WTC11 (cell line): ENCODE data around the gene RETREG1. TPM values are rescaled to one million over a fixed set of nuclear protein-coding genes. Genes with fewer than 3 reads are reported as not detected.
"Not testable (repeated sequence)": the region's sequence is repeated elsewhere in the genome, so short reads cannot be mapped to it uniquely, and the experiment has no call there.

Experiments
- ATAC-seq: fragments of 200-7000 bp; cut with Tn5 transposase; 2 replicates; pipeline ENCODE4 v1.10.0; 2021; ENCODE audit warnings: mild to moderate bottlenecking, moderate library complexity
- CTCF ChIA-PET: fragments of 300-600 bp; sonication (Branson Sonifier 250); formaldehyde crosslinking; loops from one replicate; lab custom pipeline; 2021; ENCODE audit warnings: antibody characterized with exemption; lab: Charles Lee
- POLR2A ChIA-PET: fragments of 350-600 bp; sonication (Branson Sonifier 250); formaldehyde crosslinking; loops from one replicate; lab custom pipeline; 2021; ENCODE audit warnings: antibody characterized with exemption; lab: Charles Lee
- DNase-seq: peaks from one replicate; pipeline ENCODE4 v3.0.0; 2021; ENCODE audit warnings: low spot score
- H3K27ac Mint-ChIP-seq: 2 replicates; pipeline ENCODE4 v1.8.0; 2021; ENCODE audit warnings: mixed read lengths
- H3K27me3 Mint-ChIP-seq: 2 replicates; pipeline ENCODE4 v1.8.0; 2021; ENCODE audit warnings: low read depth, mild to moderate bottlenecking, moderate library complexity, mixed read lengths
- H3K36me3 Mint-ChIP-seq: 2 replicates; pipeline ENCODE4 v1.8.0; 2021; ENCODE audit warnings: mixed read lengths
- H3K4me1 Mint-ChIP-seq: 2 replicates; pipeline ENCODE4 v1.8.0; 2022; ENCODE audit warnings: mixed read lengths
- H3K4me3 Mint-ChIP-seq: 2 replicates; pipeline ENCODE4 v1.8.0; 2021; ENCODE audit warnings: mild to moderate bottlenecking, moderate library complexity, mixed read lengths
- H3K9me3 Mint-ChIP-seq: 2 replicates; pipeline ENCODE4 v1.8.0; 2021; ENCODE audit warnings: mixed read lengths
- CTCF ChIP-seq: fragments of 200-600 bp; IDR thresholded peaks from 2 replicates; pipeline ENCODE4 v1.8.0; 2022; ENCODE audit warnings: antibody characterized with exemption
- ESRRA ChIP-seq: sonication (generic); formaldehyde crosslinking; IDR thresholded peaks from 2 replicates; pipeline ENCODE4 v1.8.1; 2022; ENCODE audit warnings: mild to moderate bottlenecking, missing genetic modification reagents, borderline replicate concordance
- ETV6 ChIP-seq: sonication (generic); formaldehyde crosslinking; IDR thresholded peaks from 2 replicates; pipeline ENCODE4 v1.8.1; 2022; ENCODE audit warnings: mild to moderate bottlenecking, missing genetic modification reagents
- GABPB1 ChIP-seq: sonication (generic); formaldehyde crosslinking; IDR thresholded peaks from 2 replicates; pipeline ENCODE4 v1.8.1; 2023; ENCODE audit warnings: mild to moderate bottlenecking, missing genetic modification reagents
- MYBL2 ChIP-seq: sonication (generic); formaldehyde crosslinking; IDR thresholded peaks from 2 replicates; pipeline ENCODE4 v1.8.1; 2023; ENCODE audit warnings: mild to moderate bottlenecking, moderate library complexity, missing genetic modification reagents
- NFE2L1 ChIP-seq: sonication (generic); formaldehyde crosslinking; IDR thresholded peaks from 2 replicates; pipeline ENCODE4 v1.8.1; 2023; ENCODE audit warnings: missing genetic modification reagents
- OVOL2 ChIP-seq: fragments of 250-450 bp; sonication (Bioruptor Pico); IDR thresholded peaks from 2 replicates; pipeline ENCODE4 v1.9.0; 2021; ENCODE audit warnings: mild to moderate bottlenecking, borderline replicate concordance
- PRDM15 ChIP-seq: sonication (generic); formaldehyde crosslinking; IDR thresholded peaks from 2 replicates; pipeline ENCODE4 v1.8.0; 2022; ENCODE audit warnings: missing genetic modification reagents
- SMAD3 ChIP-seq: sonication (generic); formaldehyde crosslinking; IDR thresholded peaks from 2 replicates; pipeline ENCODE4 v1.8.0; 2022; ENCODE audit warnings: missing genetic modification reagents, mild to moderate bottlenecking, borderline replicate concordance
- ZMAT4 ChIP-seq: fragments of 250-450 bp; sonication (Bioruptor Pico); IDR thresholded peaks from 2 replicates; pipeline ENCODE4 v1.9.0; 2021; ENCODE audit warnings: mild to moderate bottlenecking
- ZNF232 ChIP-seq: sonication (generic); formaldehyde crosslinking; IDR thresholded peaks from 2 replicates; pipeline ENCODE4 v1.8.0; 2022; ENCODE audit warnings: mild to moderate bottlenecking, missing genetic modification reagents
- ZNF425 ChIP-seq: fragments of 250-450 bp; sonication (Bioruptor Pico); conservative IDR thresholded peaks from 2 replicates; pipeline ENCODE4 v1.9.0; 2021; ENCODE audit warnings: mild to moderate bottlenecking
- ZNF671 ChIP-seq: fragments of 250-450 bp; sonication (Bioruptor Pico); IDR thresholded peaks from 2 replicates; pipeline ENCODE4 v1.8.0; 2021; ENCODE audit warnings: mild to moderate bottlenecking
- total RNA-seq: library from RNA; stranded (reverse); gene quantifications from 3 replicates; pipeline ENCODE4 v1.2.3, GENCODE V29; 2021

RETREG1 gene
- total RNA-seq, 1 experiment from 2014 or later = 2.2 TPM

GRCh38 chr5:16547200-16547842 lies 69.5 kb downstream of the RETREG1 start:
- Mint-ChIP-seq H3K4me3 (no peak overlapping the region), H3K27me3 (no peaks in the 10 kb centered on the region), H3K4me1 (no peaks in the 10 kb centered on the region)
- CTCF ChIA-PET = interaction anchor here (1.4 kb wide), 1 partner anchor 12 kb away, joined by 3 read pairs; no protein-coding TSS in a partner anchor
- POLR2A ChIA-PET = no interaction called here
- DNase-seq = no peak
- no peak for TF ChIP-seq ETV6 (CRISPR knock-in tag)
- TF ChIP-seq ESRRA (CRISPR knock-in tag) = no peak
- no peak for TF ChIP-seq MYBL2 (CRISPR knock-in tag)
- no peak for TF ChIP-seq ZNF232 (CRISPR knock-in tag)
- TF ChIP-seq, all 79 proteins: peak for 0
- ATAC-seq = no peak
- Mint-ChIP-seq H3K9me3 (peaks cover 3% of the 10 kb centered on the region; the same call in 1 of the 2 replicates), H3K27ac (no peak overlapping the region), H3K36me3 (no peaks in the 10 kb centered on the region)

- CTCF ChIA-PET = interaction anchor here (1.4 kb wide), 1 partner anchor 13 kb away, joined by 3 read pairs; no protein-coding TSS in a partner anchor
- DNase-seq (no peak), ATAC-seq (no peak)
- no peak overlapping the region for H3K4me3 Mint-ChIP-seq
- TF ChIP-seq ZNF425 (no peak), ZMAT4 (CRISPR knock-in tag) (no peak), GABPB1 (no peak), ESRRA (CRISPR knock-in tag) (no peak)
- H3K27ac Mint-ChIP-seq = no peak overlapping the region
- peaks cover 3% of the 10 kb centered on the region; the same call in 1 of the 2 replicates for H3K9me3 Mint-ChIP-seq
- H3K27me3 Mint-ChIP-seq = no peaks in the 10 kb centered on the region
- POLR2A ChIA-PET = no interaction called here
- no peaks in the 10 kb centered on the region for H3K4me1 Mint-ChIP-seq
- H3K36me3 Mint-ChIP-seq = no peaks in the 10 kb centered on the region
Measured at GRCh38 chr5:16546732-16547131, 70.1 kb downstream of the RETREG1 start.

- Mint-ChIP-seq H3K4me1 (no peaks in the 10 kb centered on the region), H3K36me3 (no peaks in the 10 kb centered on the region), H3K4me3 (no peak overlapping the region), H3K27me3 (no peaks in the 10 kb centered on the region), H3K27ac (no peak overlapping the region), H3K9me3 (no peaks in the 10 kb centered on the region)
- ATAC-seq = no peak
- no peak for DNase-seq
- no peak for TF ChIP-seq CTCF
- TF ChIP-seq OVOL2 (CRISPR knock-in tag) = no peak
- TF ChIP-seq ZNF671 (CRISPR knock-in tag) = no peak
- no peak for TF ChIP-seq PRDM15 (CRISPR knock-in tag)
- no peak for TF ChIP-seq NFE2L1 (CRISPR knock-in tag)
- TF ChIP-seq SMAD3 (CRISPR knock-in tag) = no peak
- CTCF ChIA-PET = interaction anchor here (1.0 to 1.9 kb wide), 6 partner anchors 8 to 199 kb away, joined by 3 to 9 read pairs (median 4); no protein-coding TSS in a partner anchor
- POLR2A ChIA-PET = no interaction called here
Measured at GRCh38 chr5:16544607-16545374, 72.0 kb downstream of the RETREG1 start.

GRCh38 chr5:16543206-16543605 lies 73.6 kb downstream of the RETREG1 start:
- CTCF ChIA-PET = interaction anchor here (0.5 to 0.9 kb wide), 2 partner anchors 16 to 84 kb away, joined by 3 to 4 read pairs; no protein-coding TSS in a partner anchor
- ATAC-seq, H3K9me3 Mint-ChIP-seq, H3K27ac Mint-ChIP-seq, DNase-seq, H3K36me3 Mint-ChIP-seq, POLR2A ChIA-PET, H3K27me3 Mint-ChIP-seq, H3K4me1 Mint-ChIP-seq, H3K4me3 Mint-ChIP-seq: not testable (repeated sequence)
